Measurements from ENCODE around the gene USP1. TPM values are rescaled to one million over a fixed set of nuclear protein-coding genes. Genes with fewer than 3 reads are reported as not detected.

Gene USP1
- total RNA-seq, 2 donors from 2014 or later = 8.2 to 12.5 TPM

GRCh38 chr1:62433861-62434617 is 2.8 kb upstream of the USP1 start:
- TF ChIP-seq CTCF (IDR thresholded peaks at IDR 0.05) = no peak
- no peak for TF ChIP-seq POLR2A (IDR thresholded peaks at IDR 0.05)
- Histone ChIP-seq H3K9me3 (no peaks in the 10 kb centered on the region), H3K36me3 (replicated peaks in 1 of 2; ENCODE audit: insufficient read depth in 1 of 2, low read depth in 2 of 2) (no peaks in the 10 kb centered on the region), H3K27ac (no peak overlapping the region), H3K4me1 (peaks cover 14% of the 10 kb centered on the region), H3K27me3 (no peaks in the 10 kb centered on the region), H3K4me3 (no peak overlapping the region)
- intact Hi-C loops (cut with DNase I) = no loop called here
- DNase-seq (no peak), ATAC-seq (no peak)
- 75 to 80% methylated on average over 10 of the region's 10 CpGs for WGBS, 2 donors

- 85 to 89% methylated on average over 11 to 12 of the region's 12 CpGs for WGBS, 2 donors
- Histone ChIP-seq H3K9me3 (no peaks in the 10 kb centered on the region), H3K4me1 (peaks cover 20% of the 10 kb centered on the region), H3K4me3 (no peak overlapping the region), H3K27me3 (no peaks in the 10 kb centered on the region), H3K36me3 (replicated peaks in 1 of 2; ENCODE audit: insufficient read depth in 1 of 2, low read depth in 2 of 2) (no peaks in the 10 kb centered on the region), H3K27ac (no peak overlapping the region)
- DNase-seq (no peak), ATAC-seq (no peak)
- intact Hi-C loops (cut with DNase I) = no loop called here
- TF ChIP-seq CTCF (IDR thresholded peaks at IDR 0.05) (no peak), POLR2A (IDR thresholded peaks at IDR 0.05) (no peak)
Measured at GRCh38 chr1:62434618-62435001, 2.2 kb upstream of the USP1 start.

- Histone ChIP-seq H3K27ac (peak overlapping the region; percentile 96 to 98 (median 98)), H3K36me3 (replicated peaks in 1 of 2; ENCODE audit: insufficient read depth in 1 of 2, low read depth in 2 of 2) (no peaks in the 10 kb centered on the region), H3K9me3 (no peaks in the 10 kb centered on the region), H3K4me3 (peak overlapping the region; percentile 67 to 97), H3K4me1 (peaks cover 26% of the 10 kb centered on the region), H3K27me3 (no peaks in the 10 kb centered on the region)
- WGBS, 2 donors = 47 to 49% methylated on average over 31 of the region's 31 CpGs
- TF ChIP-seq POLR2A (IDR thresholded peaks at IDR 0.05) (no peak), CTCF (IDR thresholded peaks at IDR 0.05) (no peak)
- peak in 1 of 4 donors; percentile 9 for DNase-seq
- peak; percentile 11 for ATAC-seq
- intact Hi-C loops (cut with DNase I) = no loop called here
Measured at GRCh38 chr1:62435231-62436038, 1.4 kb upstream of the USP1 start.

GRCh38 chr1:62436039-62436465 is 797 bp upstream of the USP1 start:
- ATAC-seq = peak; percentile 83
- H3K27ac ChIP-seq = peak overlapping the region; percentile 96 to 98 (median 98)
- WGBS, 2 donors = 0 to 1% methylated on average over 18 to 45 of the region's 45 CpGs
- H3K9me3 ChIP-seq = no peaks in the 10 kb centered on the region
- H3K4me3 ChIP-seq = peak overlapping the region; percentile 67 to 97
- no peaks in the 10 kb centered on the region for H3K27me3 ChIP-seq
- DNase-seq = peak in 3 of 4 donors; percentile 93 to 97 (median 95)
- intact Hi-C loops (cut with DNase I) = no loop called here
- no peaks in the 10 kb centered on the region for H3K36me3 ChIP-seq (replicated peaks in 1 of 2; ENCODE audit: insufficient read depth in 1 of 2, low read depth in 2 of 2)
- TF ChIP-seq POLR2A (IDR thresholded peaks at IDR 0.05) (peak; percentile 91 to 98 (median 97)), CTCF (IDR thresholded peaks at IDR 0.05) (no peak)
- H3K4me1 ChIP-seq = peaks cover 29% of the 10 kb centered on the region
